Endothelial cell of umbilical vein (primary cell): Measurements from ENCODE around the gene SEPTIN10. TPM values are rescaled to one million over a fixed set of nuclear protein-coding genes. Genes with fewer than 3 reads are reported as not detected.

Experiments
- BruUV-seq: library from RNA; stranded (reverse); fragments of 400-500 nt; replicated peaks from 2 replicates; lab custom pipeline; 2021; lab: Mats Ljungman, UMichigan
- CTCF ChIA-PET: fragments of 300-600, 350-600 bp; sonication (Branson Sonifier 250); formaldehyde crosslinking; loops from one replicate; lab custom pipeline; 2021; ENCODE audit warnings: antibody characterized with exemption, inconsistent platforms; lab: Charles Lee
- POLR2A ChIA-PET: fragments of 300-600, 350-600 bp; sonication (Branson Sonifier 250); formaldehyde crosslinking; loops from one replicate; lab custom pipeline; 2021; ENCODE audit warnings: antibody characterized with exemption, inconsistent platforms; lab: Charles Lee
- DNase-seq: peaks from one replicate; pipeline ENCODE4 v3.0.0-alpha.2; 2011; ENCODE audit warnings: low read depth, low spot score
- FAIRE-seq: peaks from 2 replicates; lab custom pipeline; 2011; peaks lifted over from hg19 to GRCh38; lab: Jason Lieb, UNC
- H2AFZ ChIP-seq: 2 replicates; pipeline ENCODE4 v1.6.0; 2012; ENCODE audit warnings: low read depth, low read length, control low read depth, inconsistent platforms
- H3K27ac ChIP-seq: 2 replicates; pipeline ENCODE4 v1.5.1; 2011; ENCODE audit warnings: low read depth, mild to moderate bottlenecking, control low read depth, low read length, moderate library complexity; ENCODE audit not compliant: insufficient read depth
- H3K27me3 ChIP-seq, 2 experiments: 2 replicates each; pipeline versions ENCODE4 v1.6.0 to v1.6.1; 2011; ENCODE audit warnings: low read length in 2 of 2, mixed read lengths in 1 of 2; ENCODE audit not compliant: control insufficient read depth in 2 of 2, insufficient read depth in 2 of 2
- H3K36me3 ChIP-seq, 2 experiments: 2 replicates in 1 of 2; 3 replicates in 1 of 2; pipeline ENCODE4 v1.5.1; 2011; ENCODE audit warnings: low read length in 2 of 2, mild to moderate bottlenecking in 1 of 2, moderate library complexity in 1 of 2; ENCODE audit not compliant: control insufficient read depth in 2 of 2, insufficient read depth in 2 of 2; ENCODE audit errors: extremely low read depth in 1 of 2
- H3K4me1 ChIP-seq: 3 replicates; pipeline ENCODE4 v1.5.1; 2011; ENCODE audit warnings: mild to moderate bottlenecking, low read length; ENCODE audit not compliant: control insufficient read depth, insufficient read depth; ENCODE audit errors: extremely low read depth
- H3K4me2 ChIP-seq: 2 replicates; pipeline ENCODE4 v1.6.1; 2011; ENCODE audit warnings: low read length, control low read depth, mixed read lengths; ENCODE audit not compliant: insufficient read depth
- H3K4me3 ChIP-seq, 3 experiments: fragments of 200-600 bp in 1 of 3; sonication (generic), shearing (Covaris generic) in 1 of 3; replicated peaks in 1 of 3; 2 replicates each; pipeline ENCODE4 v1.5.1; 2011 to 2016; ENCODE audit warnings: control low read depth in 3 of 3, low read length in 3 of 3, mild to moderate bottlenecking in 2 of 3, inconsistent platforms in 1 of 3, low read depth in 1 of 3, moderate library complexity in 1 of 3; ENCODE audit not compliant: insufficient read depth in 1 of 3
- H3K79me2 ChIP-seq: 2 replicates; pipeline ENCODE4 v1.6.0; 2012; ENCODE audit warnings: low read length, inconsistent platforms; ENCODE audit not compliant: control insufficient read depth, insufficient read depth
- H3K9ac ChIP-seq: replicated peaks from 2 replicates; pipeline ENCODE3; 2011; ENCODE audit warnings: low read length, control low read depth; ENCODE audit not compliant: insufficient read depth; ENCODE audit errors: extremely low read depth
- H3K9me1 ChIP-seq: replicated peaks from 3 replicates; pipeline ENCODE4 v1.6.0; 2011; ENCODE audit warnings: mild to moderate bottlenecking, low read length; ENCODE audit not compliant: control insufficient read depth, insufficient read depth; ENCODE audit errors: extremely low read depth
- H3K9me3 ChIP-seq: replicated peaks from 2 replicates; pipeline ENCODE4 v1.5.1; 2012; ENCODE audit warnings: low read length, inconsistent platforms; ENCODE audit not compliant: control insufficient read depth, insufficient read depth
- H4K20me1 ChIP-seq: replicated peaks from 2 replicates; pipeline ENCODE3; 2011; ENCODE audit warnings: mild to moderate bottlenecking, low read length; ENCODE audit not compliant: control insufficient read depth, insufficient read depth; ENCODE audit errors: extremely low read depth
- EZH2 ChIP-seq: IDR thresholded peaks from 2 replicates; pipeline ENCODE4 v1.6.1; 2012; ENCODE audit warnings: borderline replicate concordance, low read depth, mild to moderate bottlenecking, moderate library complexity, low read length, inconsistent platforms; ENCODE audit not compliant: severe bottlenecking
- FOS ChIP-seq: IDR thresholded peaks from 2 replicates; pipeline ENCODE4 v1.6.1; 2011; ENCODE audit warnings: mild to moderate bottlenecking, low read length, moderate library complexity, borderline replicate concordance; ENCODE audit not compliant: insufficient read depth
- GATA2 ChIP-seq: IDR thresholded peaks from 2 replicates; pipeline ENCODE4 v1.7.0; 2011; ENCODE audit warnings: low read depth, mild to moderate bottlenecking, moderate library complexity, mixed read lengths, low read length; ENCODE audit not compliant: insufficient read length, insufficient read depth
- POLR2A ChIP-seq: IDR thresholded peaks from 2 replicates; pipeline ENCODE4 v1.6.1; 2012; ENCODE audit warnings: low read depth, mild to moderate bottlenecking, control low read depth, low read length
- POLR2AphosphoS5 ChIP-seq: IDR thresholded peaks from 2 replicates; pipeline ENCODE4 v1.6.1; 2012; ENCODE audit warnings: low read depth, mild to moderate bottlenecking, control low read depth, low read length, moderate library complexity; ENCODE audit not compliant: insufficient read depth
- dilution Hi-C: fragments of 300-500 bp; cut with MboI; formaldehyde crosslinking; loops from one replicate; pipeline ENCODE4 v1.15.0; 2019; ENCODE audit warnings: low sequenced_read_pairs; ENCODE audit not compliant: extremely low pct_ligation_motif_present
- intact Hi-C: fragments of 100-400 bp; cut with micrococcal nuclease; formaldehyde crosslinking; loops from one replicate; pipeline ENCODE4 v1.10.0; 2022
- polyA plus RNA-seq, 4 experiments: library from polyadenylated mRNA; depleted of rRNA in 3 of 4; stranded (reverse) in 3 of 4; unstranded in 1 of 4; fragments of >200 nt; gene quantifications; 2 replicates each; pipeline versions ENCODE4 v1.2.1 to v1.2.3, GENCODE V29; 2011 to 2012; ENCODE audit warnings: missing spikeins in 1 of 4
- total RNA-seq: library from RNA; stranded (reverse); gene quantifications from 2 replicates; pipeline ENCODE4 v1.2.3, GENCODE V29; 2021
- TF ChIP-seq, protein P1 (sequence below): IDR thresholded peaks from 2 replicates; pipeline ENCODE4 v1.6.1; 2011; ENCODE audit not compliant: insufficient read depth, insufficient read length
- TF ChIP-seq, protein P2 (sequence below), 2 donors: IDR thresholded peaks; 1 replicate in 1 of 2; 2 replicates in 1 of 2; pipeline ENCODE4 v1.5.1; 2011; ENCODE audit warnings: low read length in 2 of 2, mild to moderate bottlenecking in 2 of 2, moderate library complexity in 2 of 2, control low read depth in 1 of 2, inconsistent platforms in 1 of 2, low read depth in 1 of 2; ENCODE audit not compliant: insufficient read depth in 1 of 2; ENCODE audit errors: extremely low read depth in 1 of 2

SEPTIN10 gene
- total and polyA plus RNA-seq, 2 donors (not counting 3 experiments of a cell fraction or from before 2014, with no cell fraction given): 26.1 to 121 TPM

DNA sequence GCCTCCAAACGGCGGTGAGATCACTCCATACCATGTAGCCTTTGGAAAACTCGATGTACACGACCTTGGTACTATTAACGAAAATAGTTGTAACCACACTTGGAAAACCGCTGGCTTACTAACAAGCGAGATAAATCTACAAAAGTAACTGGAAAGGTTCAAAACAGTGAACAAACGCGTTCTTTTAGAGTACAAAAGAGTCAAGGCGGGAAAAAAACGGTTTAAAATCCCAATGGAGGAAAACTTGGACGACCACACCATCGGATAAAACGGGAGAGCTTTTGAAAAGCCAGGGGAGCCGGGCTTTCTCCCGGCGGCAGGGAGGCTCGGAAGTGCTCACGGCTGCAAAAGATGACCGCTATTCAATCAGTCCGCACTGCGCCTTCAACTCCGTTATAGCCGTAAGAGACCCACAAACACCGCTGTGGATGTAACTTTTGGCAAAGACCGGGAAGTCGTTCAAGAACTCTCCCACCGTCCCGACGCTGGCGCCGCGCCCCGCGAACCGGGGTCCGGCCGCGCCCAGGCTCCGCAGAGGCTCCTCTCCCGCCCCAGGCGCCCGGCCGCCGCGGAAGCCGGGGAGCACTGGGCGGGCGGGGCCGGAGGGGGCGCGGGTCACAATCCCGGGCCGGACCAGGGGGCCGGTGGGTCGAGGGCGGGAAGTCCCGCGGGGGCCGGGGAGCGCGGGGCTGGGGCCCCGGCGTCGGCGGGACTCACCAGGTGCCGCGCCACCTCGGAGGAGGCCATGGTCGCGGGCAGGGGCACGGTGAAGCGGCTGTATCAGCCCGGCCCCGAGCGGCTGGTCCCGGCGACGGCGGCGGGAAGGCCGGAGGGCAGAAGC, 465 bp downstream of the SEPTIN10 start:
- dilution Hi-C loops: no loop called here
- Histone ChIP-seq H3K9ac (peak overlapping the region; percentile 99), H3K36me3 (no peaks in the 10 kb centered on the region), H3K9me1 (no peaks in the 10 kb centered on the region), H3K79me2 (peaks cover 62% of the 10 kb centered on the region), H3K4me2 (peak overlapping the region; percentile 100), H3K27ac (peak overlapping the region; percentile 92), H4K20me1 (no peaks in the 10 kb centered on the region), H3K4me3 (peak overlapping the region; percentile 81 to 100 (median 97)), H3K27me3 (no peaks in the 10 kb centered on the region), H3K4me1 (peaks cover 47% of the 10 kb centered on the region), H2AFZ (peak overlapping the region; percentile 49), H3K9me3 (no peaks in the 10 kb centered on the region)
- peak; percentile 6 for TF ChIP-seq POLR2A
- TF ChIP-seq, protein P1, sequence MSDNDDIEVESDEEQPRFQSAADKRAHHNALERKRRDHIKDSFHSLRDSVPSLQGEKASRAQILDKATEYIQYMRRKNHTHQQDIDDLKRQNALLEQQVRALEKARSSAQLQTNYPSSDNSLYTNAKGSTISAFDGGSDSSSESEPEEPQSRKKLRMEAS: no peak
- BruUV-seq: no TSS peak
- no peak for FAIRE-seq
- DNase-seq: peak; percentile 72
- ChIA-PET CTCF (interaction anchor here (0.7 to 3.5 kb wide), 9 partner anchors 10 to 123 kb away, joined by 3 to 46 read pairs (median 5); no protein-coding TSS in a partner anchor), POLR2A (interaction anchor here (0.6 to 1.6 kb wide), 4 partner anchors 10 to 67 kb away, joined by 3 to 10 read pairs (median 4); no protein-coding TSS in a partner anchor)
- intact Hi-C loops: no loop called here

DNA sequence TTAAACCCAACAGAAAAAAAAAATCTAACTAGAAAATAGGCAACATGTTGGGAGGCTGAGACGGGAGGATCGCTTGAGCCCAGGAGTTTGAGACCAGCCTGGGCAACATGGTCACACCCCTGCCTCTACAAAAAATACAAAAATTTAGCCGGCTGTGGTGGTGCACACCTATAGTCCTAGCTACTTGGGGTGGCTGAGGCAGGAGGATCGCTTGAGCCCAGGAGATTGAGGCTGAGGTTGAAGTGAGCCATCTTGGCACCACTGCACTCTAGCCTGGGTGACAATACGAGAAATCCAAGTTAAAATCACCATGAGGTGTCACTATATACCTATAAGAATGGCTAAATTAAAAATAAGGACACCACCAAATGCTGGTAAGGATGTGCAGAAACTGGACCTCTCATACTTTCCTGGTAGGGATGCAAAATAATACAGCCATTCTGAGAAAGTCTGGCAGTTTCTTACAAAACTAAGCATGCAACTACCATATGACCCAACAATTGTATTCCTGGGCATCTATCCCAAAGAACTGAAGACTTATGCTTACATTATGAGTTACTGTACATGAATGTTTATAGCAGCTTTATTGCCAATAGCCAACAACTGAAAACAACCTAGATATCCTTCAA, 2.2 kb downstream of the SEPTIN10 start:
- TF ChIP-seq, protein P2, sequence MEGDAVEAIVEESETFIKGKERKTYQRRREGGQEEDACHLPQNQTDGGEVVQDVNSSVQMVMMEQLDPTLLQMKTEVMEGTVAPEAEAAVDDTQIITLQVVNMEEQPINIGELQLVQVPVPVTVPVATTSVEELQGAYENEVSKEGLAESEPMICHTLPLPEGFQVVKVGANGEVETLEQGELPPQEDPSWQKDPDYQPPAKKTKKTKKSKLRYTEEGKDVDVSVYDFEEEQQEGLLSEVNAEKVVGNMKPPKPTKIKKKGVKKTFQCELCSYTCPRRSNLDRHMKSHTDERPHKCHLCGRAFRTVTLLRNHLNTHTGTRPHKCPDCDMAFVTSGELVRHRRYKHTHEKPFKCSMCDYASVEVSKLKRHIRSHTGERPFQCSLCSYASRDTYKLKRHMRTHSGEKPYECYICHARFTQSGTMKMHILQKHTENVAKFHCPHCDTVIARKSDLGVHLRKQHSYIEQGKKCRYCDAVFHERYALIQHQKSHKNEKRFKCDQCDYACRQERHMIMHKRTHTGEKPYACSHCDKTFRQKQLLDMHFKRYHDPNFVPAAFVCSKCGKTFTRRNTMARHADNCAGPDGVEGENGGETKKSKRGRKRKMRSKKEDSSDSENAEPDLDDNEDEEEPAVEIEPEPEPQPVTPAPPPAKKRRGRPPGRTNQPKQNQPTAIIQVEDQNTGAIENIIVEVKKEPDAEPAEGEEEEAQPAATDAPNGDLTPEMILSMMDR (IDR thresholded peaks at IDR 0.05; ENCODE audit: extremely low read depth in 1 of 2, insufficient read depth in 1 of 2, low read depth in 1 of 2, low read length in 2 of 2): no peak
- no peak for TF ChIP-seq EZH2
- TF ChIP-seq, protein P1: no peak
- no peak for TF ChIP-seq FOS
- TF ChIP-seq POLR2AphosphoS5: no peak
- TF ChIP-seq GATA2: no peak
- H3K9me1 ChIP-seq: no peaks in the 10 kb centered on the region
- BruUV-seq: no TSS peak
- dilution Hi-C loops: no loop called here
- peak overlapping the region in 2 of 3 experiments; percentile 97 to 100 for H3K4me3 ChIP-seq
- peak overlapping the region; percentile 25 for H3K27ac ChIP-seq
- H3K9me3 ChIP-seq: no peaks in the 10 kb centered on the region
- H3K4me2 ChIP-seq: peak overlapping the region; percentile 100
- FAIRE-seq (no peak), DNase-seq (peak; percentile 50)
- intact Hi-C loops: no loop called here
- H3K27me3 ChIP-seq: no peaks in the 10 kb centered on the region
- ChIA-PET CTCF (no interaction called here), POLR2A (no interaction called here)
- H2AFZ ChIP-seq: no peak overlapping the region
- peaks cover 2% of the 10 kb centered on the region for H4K20me1 ChIP-seq
- H3K79me2 ChIP-seq: peaks cover 79% of the 10 kb centered on the region
- H3K9ac ChIP-seq: peak overlapping the region; percentile 99
- no peaks in the 10 kb centered on the region for H3K36me3 ChIP-seq
- peaks cover 56% of the 10 kb centered on the region for H3K4me1 ChIP-seq
